ENCODE results near the gene NNT.

GRCh38 chr5:43572357-43572756, 30.6 kb upstream of the NNT start:
- TF ChIP-seq CTCF (IDR thresholded peaks at IDR 0.05): no peak
- no peak for TF ChIP-seq EP300 (IDR thresholded peaks at IDR 0.05; ENCODE audit: low read depth)
- TF ChIP-seq POLR2A (IDR thresholded peaks at IDR 0.05): no peak
- TF ChIP-seq POLR2AphosphoS5 (IDR thresholded peaks at IDR 0.05): no peak
